Chondrocyte (in vitro differentiated cells): ENCODE measurements around the gene LRRC51. TPM values are rescaled to one million over a fixed set of nuclear protein-coding genes. Genes with fewer than 3 reads are reported as not detected.

Experiments used
- DNase-seq: peaks from one replicate; pipeline ENCODE4 v3.0.0; 2021; ENCODE audit warnings: mixed read lengths, low spot score
- H3K27ac Mint-ChIP-seq: one replicate; pipeline ENCODE4 v1.8.0; 2021; ENCODE audit warnings: mild to moderate bottlenecking, moderate library complexity, mixed read lengths; ENCODE audit not compliant: unreplicated experiment
- H3K27me3 Mint-ChIP-seq: 2 replicates; pipeline ENCODE4 v1.8.0; 2021; ENCODE audit warnings: low read depth, mixed read lengths
- H3K36me3 Mint-ChIP-seq: 2 replicates; pipeline ENCODE4 v1.8.0; 2021; ENCODE audit warnings: low read depth, mixed read lengths
- H3K4me1 Mint-ChIP-seq: 2 replicates; pipeline ENCODE4 v1.8.0; 2021; ENCODE audit warnings: low read depth, mild to moderate bottlenecking, mixed read lengths
- H3K4me3 Mint-ChIP-seq: one replicate; pipeline ENCODE4 v1.8.0; 2021; ENCODE audit warnings: mild to moderate bottlenecking, moderate library complexity, mixed read lengths; ENCODE audit not compliant: unreplicated experiment
- H3K9me3 Mint-ChIP-seq: 2 replicates; pipeline ENCODE4 v1.8.0; 2021; ENCODE audit warnings: low read depth, mixed read lengths
- CTCF ChIP-seq: fragments of 200-600 bp; sonication (generic); IDR thresholded peaks from 2 replicates; pipeline ENCODE4 v1.5.0; 2021; ENCODE audit warnings: antibody characterized with exemption, mild to moderate bottlenecking, moderate library complexity
- microRNA-seq: library from miRNA; unstranded; fragments of <30 nt; microRNA quantifications from one replicate; pipeline ENCODE4 v1.2.0, GENCODE V29; 2020; ENCODE audit warnings: borderline number of aligned reads
- total RNA-seq: library from RNA; stranded (reverse); gene quantifications from 3 replicates; pipeline ENCODE4 v1.2.1, GENCODE V29; 2021

Gene LRRC51
- total RNA-seq, 1 donor from 2014 or later, result 6.0 TPM

- H3K27me3 Mint-ChIP-seq, result peaks cover 15% of the 10 kb centered on the region
- no peak for TF ChIP-seq CTCF
- H3K4me1 Mint-ChIP-seq, result peaks cover 3% of the 10 kb centered on the region
- H3K27ac Mint-ChIP-seq, result no peak overlapping the region
- no peak for DNase-seq
- H3K36me3 Mint-ChIP-seq, result no peaks in the 10 kb centered on the region
- H3K9me3 Mint-ChIP-seq, result no peaks in the 10 kb centered on the region
- no peak overlapping the region for H3K4me3 Mint-ChIP-seq
These were observed 64.3 kb downstream of the LRRC51 start for GRCh38 chr11:72144807-72145565.

Small RNAs within 50 kb of the gene (microRNA-seq; reads per million reads assigned to microRNA genes)
- gene MIR3165, result not detected

Other genes with a start within 250 kb of the LRRC51 start
- not detected in 3 replicates for gene DEFB108B, start 247.7 kb upstream of the LRRC51 start, total RNA-seq
- gene DEFB131B, start 202.4 kb upstream of the LRRC51 start, total RNA-seq, result not detected in 3 replicates
- gene XNDC1N, start 152.3 kb upstream of the LRRC51 start, total RNA-seq, result 5.1 to 10.7 TPM (median 6.1 TPM) in 3 replicates
- 63.2 to 97.1 TPM (median 64.2 TPM) in 3 replicates for gene RNF121, start 151.8 kb upstream of the LRRC51 start, total RNA-seq
- 9.6 to 16.2 TPM (median 11.4 TPM) in 3 replicates for gene IL18BP, start 81.9 kb upstream of the LRRC51 start, total RNA-seq
- gene NUMA1, start 308 bp upstream of the LRRC51 start, total RNA-seq, result 112 to 133 TPM (median 119 TPM) in 3 replicates
- 70.5 to 74.9 TPM (median 74.7 TPM) in 3 replicates for gene LAMTOR1, start 22.4 kb downstream of the LRRC51 start, total RNA-seq
- not detected in 3 replicates for gene TOMT, start 25.1 kb downstream of the LRRC51 start, total RNA-seq
- 36.0 to 39.7 TPM (median 37.6 TPM) in 3 replicates for gene ANAPC15, start 31.8 kb downstream of the LRRC51 start, total RNA-seq
- gene FOLR3, start 54.9 kb downstream of the LRRC51 start, total RNA-seq, result not detected in 3 replicates
- 0.20 TPM in 1 of 3 replicates, not detected in the others for gene FOLR1, start 111.3 kb downstream of the LRRC51 start, total RNA-seq
- gene FOLR2, start 135.9 kb downstream of the LRRC51 start, total RNA-seq, result not detected in 3 replicates
- gene INPPL1, start 143.9 kb downstream of the LRRC51 start, total RNA-seq, result 214 to 226 TPM (median 224 TPM) in 3 replicates
- gene PHOX2A, start 163.3 kb downstream of the LRRC51 start, total RNA-seq, result not detected in 3 replicates